Measurements from ENCODE around the gene GRIA3.

The GRIA3 gene

DNA sequence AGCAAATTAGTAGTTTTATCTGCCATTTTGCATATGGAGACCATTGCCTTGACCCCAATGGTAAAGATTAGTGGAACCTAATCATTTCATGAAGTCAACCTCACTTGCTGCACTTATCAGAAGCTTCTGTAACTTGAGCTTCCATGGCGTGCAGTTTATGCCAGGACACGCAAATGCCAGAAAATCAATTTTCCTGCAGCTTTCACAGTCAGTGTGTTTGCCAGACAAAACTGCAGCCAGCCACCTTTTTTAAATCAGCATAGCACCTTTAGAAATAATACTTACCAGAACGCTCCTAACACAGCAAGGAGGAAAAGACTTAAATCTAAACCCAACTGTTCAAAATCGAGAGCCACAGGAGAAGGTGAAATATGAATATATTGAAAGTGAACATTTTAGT lies 265.3 kb downstream of the GRIA3 start:
- Histone ChIP-seq H3K4me1 (ENCODE audit: control insufficient read depth in 2 of 2, insufficient read depth in 1 of 2, low read depth in 1 of 2, low read length in 2 of 2) (no peaks in the 10 kb centered on the region), H3K27ac (replicated peaks; ENCODE audit: low read length) (no peak overlapping the region), H3K36me3 (replicated peaks in 1 of 2; ENCODE audit: control insufficient read depth in 2 of 2, insufficient read depth in 2 of 2, low read length in 2 of 2) (no peaks in the 10 kb centered on the region), H2BK5ac (ENCODE audit: low read length) (no peak overlapping the region), H3K4ac (ENCODE audit: low read length) (no peak overlapping the region), H2BK15ac (ENCODE audit: low read length) (no peak overlapping the region), H3K79me1 (ENCODE audit: low read depth, low read length) (no peaks in the 10 kb centered on the region), H4K8ac (ENCODE audit: low read depth, low read length) (no peak overlapping the region), H2BK12ac (ENCODE audit: low read length) (no peak overlapping the region), H3K4me3 (ENCODE audit: low read length in 2 of 2) (no peak overlapping the region), H3K23ac (ENCODE audit: low read depth, low read length, poor library complexity) (no peak overlapping the region), H3K9ac (ENCODE audit: low read depth, low read length, poor library complexity) (no peak overlapping the region), H3K9me3 (replicated peaks in 1 of 2; ENCODE audit: control insufficient read depth in 2 of 2, insufficient read depth in 1 of 2, low read depth in 1 of 2, low read length in 2 of 2) (no peaks in the 10 kb centered on the region), H4K91ac (ENCODE audit: low read depth, low read length, poor library complexity) (no peak overlapping the region), H3K27me3 (ENCODE audit: control insufficient read depth in 3 of 3, insufficient read depth in 3 of 3, low read depth in 1 of 3, low read length in 3 of 3) (no peaks in the 10 kb centered on the region), H3K4me2 (ENCODE audit: insufficient read depth, low read length, poor library complexity, severe bottlenecking) (no peak overlapping the region), H2AK5ac (ENCODE audit: low read depth, low read length) (no peak overlapping the region), H3K18ac (ENCODE audit: low read length) (no peak overlapping the region), H2BK120ac (ENCODE audit: low read depth, low read length) (no peak overlapping the region), H3K14ac (ENCODE audit: low read length) (no peak overlapping the region), H2AFZ (ENCODE audit: low read length) (no peak overlapping the region)
- WGBS, 2 donors (ENCODE audit: extremely low coverage in 2 of 2, insufficient read length in 2 of 2, insufficient replicate concordance in 1 of 2), result no CpG with 5 or more reads among the region's 4 CpGs
- no peak for DNase-seq (ENCODE audit: low spot score)

DNA sequence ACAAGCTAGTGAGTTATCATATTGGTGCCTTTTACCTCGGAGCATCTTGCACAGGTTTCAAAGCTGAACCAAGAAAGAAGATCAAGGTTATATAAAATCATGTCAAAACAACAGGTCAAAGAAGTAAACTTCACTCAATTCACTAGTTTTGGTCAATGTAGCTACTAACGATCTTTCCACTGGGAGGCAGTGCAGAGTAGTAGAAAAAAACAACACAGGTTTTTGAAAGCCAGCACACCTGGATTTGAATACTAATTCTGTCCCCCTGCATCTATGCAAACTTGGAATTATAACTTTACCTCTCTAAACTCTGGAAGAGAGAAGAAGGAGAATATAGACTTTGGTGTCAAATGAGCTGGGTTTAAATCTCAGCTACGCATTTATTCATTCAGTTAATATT lies 266.1 kb downstream of the GRIA3 start:
- no peaks in the 10 kb centered on the region for H3K27me3 ChIP-seq (ENCODE audit: control insufficient read depth in 3 of 3, insufficient read depth in 3 of 3, low read depth in 1 of 3, low read length in 3 of 3)
- no peak overlapping the region for H2BK15ac ChIP-seq (ENCODE audit: low read length)
- H4K8ac ChIP-seq (ENCODE audit: low read depth, low read length), result no peak overlapping the region
- no peak overlapping the region for H3K4me3 ChIP-seq (ENCODE audit: low read length in 2 of 2)
- H3K36me3 ChIP-seq (replicated peaks in 1 of 2; ENCODE audit: control insufficient read depth in 2 of 2, insufficient read depth in 2 of 2, low read length in 2 of 2), result no peaks in the 10 kb centered on the region
- no peak overlapping the region for H2BK12ac ChIP-seq (ENCODE audit: low read length)
- H3K9me3 ChIP-seq (replicated peaks in 1 of 2; ENCODE audit: control insufficient read depth in 2 of 2, insufficient read depth in 1 of 2, low read depth in 1 of 2, low read length in 2 of 2), result no peaks in the 10 kb centered on the region
- H3K4ac ChIP-seq (ENCODE audit: low read length), result no peak overlapping the region
- peak; percentile 0 for DNase-seq (ENCODE audit: low spot score)
- H2AFZ ChIP-seq (ENCODE audit: low read length), result no peak overlapping the region
- H2BK120ac ChIP-seq (ENCODE audit: low read depth, low read length), result no peak overlapping the region
- H3K9ac ChIP-seq (ENCODE audit: low read depth, low read length, poor library complexity), result no peak overlapping the region
- no peak overlapping the region for H3K18ac ChIP-seq (ENCODE audit: low read length)
- H2AK5ac ChIP-seq (ENCODE audit: low read depth, low read length), result no peak overlapping the region
- no peak overlapping the region for H3K23ac ChIP-seq (ENCODE audit: low read depth, low read length, poor library complexity)
- H4K91ac ChIP-seq (ENCODE audit: low read depth, low read length, poor library complexity), result no peak overlapping the region
- H3K4me2 ChIP-seq (ENCODE audit: insufficient read depth, low read length, poor library complexity, severe bottlenecking), result no peak overlapping the region
- no peak overlapping the region for H2BK5ac ChIP-seq (ENCODE audit: low read length)
- H3K14ac ChIP-seq (ENCODE audit: low read length), result no peak overlapping the region
- H3K79me1 ChIP-seq (ENCODE audit: low read depth, low read length), result no peaks in the 10 kb centered on the region
- H3K27ac ChIP-seq (replicated peaks; ENCODE audit: low read length), result no peak overlapping the region
- no CpG with 5 or more reads among the region's 3 CpGs for WGBS, 2 donors (ENCODE audit: extremely low coverage in 2 of 2, insufficient read length in 2 of 2, insufficient replicate concordance in 1 of 2)
- H3K4me1 ChIP-seq (ENCODE audit: control insufficient read depth in 2 of 2, insufficient read depth in 1 of 2, low read depth in 1 of 2, low read length in 2 of 2), result no peaks in the 10 kb centered on the region

DNA sequence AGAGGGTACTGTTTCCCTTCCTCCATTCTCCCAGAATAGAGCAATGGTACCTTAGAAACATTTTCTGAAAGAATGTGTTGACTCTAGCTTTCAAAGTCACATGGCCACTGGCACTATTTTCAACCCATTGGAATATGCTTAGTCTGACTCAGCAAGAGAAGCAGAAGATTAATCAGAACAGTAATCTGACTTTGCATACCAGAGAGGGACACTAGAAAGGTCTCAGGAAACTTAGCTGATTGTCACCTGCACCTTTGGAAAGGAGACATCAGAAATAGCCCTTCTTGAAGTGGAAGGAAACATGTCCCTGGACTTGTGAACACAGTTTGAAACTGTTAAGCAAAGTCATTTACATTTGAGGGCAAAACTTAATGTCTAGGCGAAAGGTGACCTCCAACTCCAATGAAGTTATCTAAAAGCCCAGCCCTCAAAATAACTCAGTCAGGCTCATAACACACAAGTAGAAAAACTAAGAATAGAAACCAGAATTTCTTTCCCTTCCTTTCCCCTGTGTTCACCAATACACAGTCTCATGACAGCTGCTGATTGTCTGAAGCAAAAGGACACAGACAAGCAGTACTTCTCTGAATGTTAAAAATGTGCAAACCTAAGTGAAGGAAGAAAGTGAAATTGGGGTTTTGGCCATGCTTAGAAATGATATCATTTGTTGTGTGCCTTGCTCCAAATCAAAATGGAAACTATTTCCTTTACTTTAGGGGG lies 270.8 kb downstream of the GRIA3 start:
- H3K4me2 ChIP-seq (ENCODE audit: insufficient read depth, low read length, poor library complexity, severe bottlenecking), result no peak overlapping the region
- H3K27ac ChIP-seq (replicated peaks; ENCODE audit: low read length), result no peak overlapping the region
- no CpG with 5 or more reads among the region's 1 CpG for WGBS, 2 donors (ENCODE audit: extremely low coverage in 2 of 2, insufficient read length in 2 of 2, insufficient replicate concordance in 1 of 2)
- no peak overlapping the region for H3K9ac ChIP-seq (ENCODE audit: low read depth, low read length, poor library complexity)
- H2BK5ac ChIP-seq (ENCODE audit: low read length), result no peak overlapping the region
- H4K91ac ChIP-seq (ENCODE audit: low read depth, low read length, poor library complexity), result no peak overlapping the region
- H2BK120ac ChIP-seq (ENCODE audit: low read depth, low read length), result no peak overlapping the region
- no peak overlapping the region for H3K14ac ChIP-seq (ENCODE audit: low read length)
- no peak overlapping the region for H2AK5ac ChIP-seq (ENCODE audit: low read depth, low read length)
- H2BK15ac ChIP-seq (ENCODE audit: low read length), result no peak overlapping the region
- no peak overlapping the region for H4K8ac ChIP-seq (ENCODE audit: low read depth, low read length)
- H3K79me1 ChIP-seq (ENCODE audit: low read depth, low read length), result no peaks in the 10 kb centered on the region
- H2BK12ac ChIP-seq (ENCODE audit: low read length), result no peak overlapping the region
- H3K27me3 ChIP-seq (ENCODE audit: control insufficient read depth in 3 of 3, insufficient read depth in 3 of 3, low read depth in 1 of 3, low read length in 3 of 3), result no peaks in the 10 kb centered on the region
- H3K9me3 ChIP-seq (replicated peaks in 1 of 2; ENCODE audit: control insufficient read depth in 2 of 2, insufficient read depth in 1 of 2, low read depth in 1 of 2, low read length in 2 of 2), result no peaks in the 10 kb centered on the region
- no peak overlapping the region for H2AFZ ChIP-seq (ENCODE audit: low read length)
- no peak overlapping the region for H3K18ac ChIP-seq (ENCODE audit: low read length)
- no peak overlapping the region for H3K23ac ChIP-seq (ENCODE audit: low read depth, low read length, poor library complexity)
- H3K4ac ChIP-seq (ENCODE audit: low read length), result no peak overlapping the region
- no peak for DNase-seq (ENCODE audit: low spot score)
- H3K4me1 ChIP-seq (ENCODE audit: control insufficient read depth in 2 of 2, insufficient read depth in 1 of 2, low read depth in 1 of 2, low read length in 2 of 2), result no peaks in the 10 kb centered on the region
- no peak overlapping the region for H3K4me3 ChIP-seq (ENCODE audit: low read length in 2 of 2)
- H3K36me3 ChIP-seq (replicated peaks in 1 of 2; ENCODE audit: control insufficient read depth in 2 of 2, insufficient read depth in 2 of 2, low read length in 2 of 2), result no peaks in the 10 kb centered on the region

DNA sequence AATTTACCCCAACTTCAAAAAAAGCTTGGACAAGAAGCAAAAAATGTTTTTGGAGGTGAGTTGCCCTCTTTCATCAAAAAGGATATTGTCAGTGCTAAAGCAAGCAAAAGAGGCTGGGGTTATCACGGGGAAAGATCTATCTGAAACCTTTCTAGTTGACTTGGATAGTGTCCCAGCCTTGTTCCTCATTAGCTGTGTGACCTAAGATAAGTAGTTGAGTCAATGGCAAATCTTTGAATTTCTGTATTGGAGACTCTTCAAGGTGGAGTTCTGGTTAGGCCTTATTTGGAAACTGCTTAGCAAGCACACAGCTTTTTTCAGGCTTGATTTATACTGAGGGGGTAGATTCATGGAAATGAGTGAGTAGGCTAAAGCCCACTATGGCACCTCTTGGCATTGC lies 271.6 kb downstream of the GRIA3 start:
- Histone ChIP-seq H3K9me3 (replicated peaks in 1 of 2; ENCODE audit: control insufficient read depth in 2 of 2, insufficient read depth in 1 of 2, low read depth in 1 of 2, low read length in 2 of 2) (no peaks in the 10 kb centered on the region), H2AFZ (ENCODE audit: low read length) (no peak overlapping the region)

More for the DNA sequence above, 271.6 kb downstream of the GRIA3 start:
- no peak for DNase-seq (ENCODE audit: low spot score)
- no peak overlapping the region for H3K4me2 ChIP-seq (ENCODE audit: insufficient read depth, low read length, poor library complexity, severe bottlenecking)
- no CpG with 5 or more reads among the region's 1 CpG for WGBS, 2 donors (ENCODE audit: extremely low coverage in 2 of 2, insufficient read length in 2 of 2, insufficient replicate concordance in 1 of 2)
- H2BK120ac ChIP-seq (ENCODE audit: low read depth, low read length), result no peak overlapping the region
- H3K4ac ChIP-seq (ENCODE audit: low read length), result no peak overlapping the region
- H2BK15ac ChIP-seq (ENCODE audit: low read length), result no peak overlapping the region
- H2BK12ac ChIP-seq (ENCODE audit: low read length), result no peak overlapping the region
- H3K27ac ChIP-seq (replicated peaks; ENCODE audit: low read length), result no peak overlapping the region
- no peak overlapping the region for H3K14ac ChIP-seq (ENCODE audit: low read length)
- no peaks in the 10 kb centered on the region for H3K4me1 ChIP-seq (ENCODE audit: control insufficient read depth in 2 of 2, insufficient read depth in 1 of 2, low read depth in 1 of 2, low read length in 2 of 2)
- no peak overlapping the region for H2AK5ac ChIP-seq (ENCODE audit: low read depth, low read length)
- H3K36me3 ChIP-seq (replicated peaks in 1 of 2; ENCODE audit: control insufficient read depth in 2 of 2, insufficient read depth in 2 of 2, low read length in 2 of 2), result no peaks in the 10 kb centered on the region
- H4K91ac ChIP-seq (ENCODE audit: low read depth, low read length, poor library complexity), result no peak overlapping the region
- no peak overlapping the region for H4K8ac ChIP-seq (ENCODE audit: low read depth, low read length)
- no peak overlapping the region for H3K23ac ChIP-seq (ENCODE audit: low read depth, low read length, poor library complexity)
- no peaks in the 10 kb centered on the region for H3K27me3 ChIP-seq (ENCODE audit: control insufficient read depth in 3 of 3, insufficient read depth in 3 of 3, low read depth in 1 of 3, low read length in 3 of 3)
- H3K9ac ChIP-seq (ENCODE audit: low read depth, low read length, poor library complexity), result no peak overlapping the region
- H3K79me1 ChIP-seq (ENCODE audit: low read depth, low read length), result no peaks in the 10 kb centered on the region
- no peak overlapping the region for H3K4me3 ChIP-seq (ENCODE audit: low read length in 2 of 2)
- H2BK5ac ChIP-seq (ENCODE audit: low read length), result no peak overlapping the region
- no peak overlapping the region for H3K18ac ChIP-seq (ENCODE audit: low read length)
